HEK293 (cell line): Measurements from ENCODE around the gene RNF223.

Experiments
- CTCF ChIP-seq: fragments of 450-650 bp; formaldehyde crosslinking; IDR thresholded peaks from 2 replicates; pipeline ENCODE4 v1.5.1; 2016; ENCODE audit warnings: missing biosample characterization, missing genetic modification characterization
- ELK4 ChIP-seq: IDR thresholded peaks from 2 replicates; pipeline ENCODE4 v1.6.1; 2011; ENCODE audit warnings: mild to moderate bottlenecking, low read depth, low read length, borderline replicate concordance
- ZBTB17 ChIP-seq: fragments of 450-650 bp; formaldehyde crosslinking; IDR thresholded peaks from 2 replicates; pipeline ENCODE4 v1.5.1; 2016; ENCODE audit warnings: missing biosample characterization, missing genetic modification characterization
- ZNF10 ChIP-seq: fragments of 450-650 bp; formaldehyde crosslinking; IDR thresholded peaks from 2 replicates; pipeline ENCODE4 v1.5.1; 2017; ENCODE audit warnings: missing biosample characterization, missing genetic modification characterization
- ZNF138 ChIP-seq: fragments of 450-650 bp; formaldehyde crosslinking; IDR thresholded peaks from 2 replicates; pipeline ENCODE4 v1.5.1; 2016; ENCODE audit warnings: missing biosample characterization, missing genetic modification characterization, borderline replicate concordance

- no peak for TF ChIP-seq ZNF138 (tag by site-specific recombination)
- no peak for TF ChIP-seq ZBTB17
- no peak for TF ChIP-seq ZNF10
- TF ChIP-seq ELK4, result no peak
- TF ChIP-seq CTCF (tag by site-specific recombination), result no peak
Measured at GRCh38 chr1:1043921-1044320, 30.2 kb downstream of the RNF223 start.
